Trophoblast cell (in vitro differentiated cells and primary cell): ENCODE data around the gene PCGF3.

ENCODE experiments used
- DNase-seq, 2 donors: peaks; one replicate each; pipeline ENCODE4 v3.0.0-alpha.2; 2016
- H2AFZ ChIP-seq: 2 replicates; pipeline ENCODE4 v1.6.1; 2013; ENCODE audit warnings: low read length, moderate library complexity, mild to moderate bottlenecking; ENCODE audit not compliant: insufficient read depth, poor library complexity
- H2AK5ac ChIP-seq: 2 replicates; pipeline ENCODE4 v1.6.1; 2013; ENCODE audit warnings: mild to moderate bottlenecking, low read length
- H2BK120ac ChIP-seq: 2 replicates; pipeline ENCODE4 v1.6.1; 2013; ENCODE audit warnings: low read length, mild to moderate bottlenecking, moderate library complexity; ENCODE audit not compliant: insufficient read depth, poor library complexity
- H2BK12ac ChIP-seq: 2 replicates; pipeline ENCODE4 v1.6.1; 2013; ENCODE audit warnings: mild to moderate bottlenecking, low read length, moderate library complexity
- H2BK5ac ChIP-seq: 2 replicates; pipeline ENCODE4 v1.6.1; 2013; ENCODE audit warnings: low read length, low read depth, moderate library complexity, mild to moderate bottlenecking; ENCODE audit not compliant: poor library complexity
- H3K14ac ChIP-seq: 2 replicates; pipeline ENCODE4 v1.6.1; 2013; ENCODE audit warnings: mild to moderate bottlenecking, low read length
- H3K18ac ChIP-seq: 2 replicates; pipeline ENCODE4 v1.6.1; 2013; ENCODE audit warnings: mild to moderate bottlenecking, low read length
- H3K23ac ChIP-seq: 2 replicates; pipeline ENCODE4 v1.6.1; 2013; ENCODE audit warnings: low read length
- H3K27ac ChIP-seq: 2 replicates; pipeline ENCODE4 v1.5.1; 2013; ENCODE audit warnings: low read depth, mild to moderate bottlenecking, inconsistent platforms, low read length, moderate library complexity
- H3K27me3 ChIP-seq: 2 replicates; pipeline ENCODE4 v1.6.1; 2013; ENCODE audit warnings: inconsistent platforms, mild to moderate bottlenecking, low read length, moderate library complexity; ENCODE audit not compliant: insufficient read depth
- H3K36me3 ChIP-seq, 2 experiments: 1 replicate in 1 of 2; 2 replicates in 1 of 2; pipeline ENCODE4 v1.6.1; 2013; ENCODE audit warnings: low read length in 2 of 2, mild to moderate bottlenecking in 2 of 2, moderate library complexity in 1 of 2; ENCODE audit not compliant: insufficient read depth in 2 of 2, control insufficient read depth in 1 of 2
- H3K4ac ChIP-seq: 2 replicates; pipeline ENCODE4 v1.6.1; 2013; ENCODE audit warnings: low read depth, mild to moderate bottlenecking, low read length, moderate library complexity
- H3K4me1 ChIP-seq, 2 experiments: 1 replicate in 1 of 2; 2 replicates in 1 of 2; pipeline ENCODE4 v1.6.1; 2013; ENCODE audit warnings: low read length in 2 of 2, mild to moderate bottlenecking in 2 of 2, moderate library complexity in 1 of 2; ENCODE audit not compliant: insufficient read depth in 2 of 2, control insufficient read depth in 1 of 2
- H3K4me2 ChIP-seq: 2 replicates; pipeline ENCODE4 v1.6.1; 2013; ENCODE audit warnings: inconsistent platforms, mild to moderate bottlenecking, low read length, moderate library complexity
- H3K4me3 ChIP-seq: 2 replicates; pipeline ENCODE4 v1.5.1; 2013; ENCODE audit warnings: mild to moderate bottlenecking, low read depth, low read length, inconsistent platforms
- H3K79me1 ChIP-seq: one replicate; pipeline ENCODE4 v1.6.1; 2013; ENCODE audit warnings: low read length
- H3K79me2 ChIP-seq: 2 replicates; pipeline ENCODE4 v1.6.1; 2013; ENCODE audit warnings: low read length, mild to moderate bottlenecking; ENCODE audit not compliant: control insufficient read depth, insufficient read depth, poor library complexity
- H3K9ac ChIP-seq: 2 replicates; pipeline ENCODE4 v1.6.1; 2013; ENCODE audit warnings: mild to moderate bottlenecking, low read length
- H3K9me3 ChIP-seq: 2 replicates; pipeline ENCODE4 v1.6.1; 2013; ENCODE audit warnings: low read depth, mild to moderate bottlenecking, control low read depth, inconsistent platforms, low read length; ENCODE audit not compliant: insufficient read depth
- H4K12ac ChIP-seq: 2 replicates; pipeline ENCODE4 v1.6.1; 2013; ENCODE audit warnings: low read depth, mild to moderate bottlenecking, low read length, moderate library complexity
- H4K8ac ChIP-seq: 2 replicates; pipeline ENCODE4 v1.6.1; 2013; ENCODE audit warnings: low read depth, mild to moderate bottlenecking, low read length, moderate library complexity
- H4K91ac ChIP-seq: one replicate; pipeline ENCODE4 v1.6.1; 2013; ENCODE audit warnings: low read depth, mild to moderate bottlenecking, low read length, moderate library complexity
- WGBS: extraction: QIAGEN DNeasy Blood & Tissue Kit; methylation state at CpG from one replicate; pipeline ENCODE4 v1.1.7; 2013; ENCODE audit warnings: missing lambda C conversion rate; ENCODE audit not compliant: insufficient read length, insufficient coverage; ENCODE audit errors: extremely low coverage; 5-methylcytosine and 5-hydroxymethylcytosine counted together

The PCGF3 gene

GRCh38 chr4:771464-771863 lies 65.8 kb downstream of the PCGF3 start:
- Histone ChIP-seq H3K36me3 (peaks cover 57 to 69% of the 10 kb centered on the region in 2 experiments), H3K18ac (no peak overlapping the region), H3K27me3 (no peaks in the 10 kb centered on the region), H2BK120ac (no peak overlapping the region), H4K12ac (no peak overlapping the region), H3K4me1 (no peaks in the 10 kb centered on the region), H3K4me2 (no peak overlapping the region), H3K23ac (no peak overlapping the region), H2AFZ (no peak overlapping the region), H3K14ac (no peak overlapping the region), H2BK5ac (no peak overlapping the region), H3K27ac (no peak overlapping the region), H4K91ac (no peak overlapping the region), H2AK5ac (no peak overlapping the region), H3K9me3 (peaks cover 8% of the 10 kb centered on the region), H4K8ac (no peak overlapping the region), H3K4me3 (no peak overlapping the region), H3K79me2 (peaks cover 2% of the 10 kb centered on the region), H2BK12ac (no peak overlapping the region), H3K9ac (no peak overlapping the region), H3K79me1 (no peaks in the 10 kb centered on the region), H3K4ac (no peak overlapping the region)
- no CpG with 5 or more reads among the region's 6 CpGs for WGBS
- DNase-seq = no peak

GRCh38 chr4:772118-772517 lies 66.5 kb downstream of the PCGF3 start:
- no peak overlapping the region for H2AK5ac ChIP-seq

GRCh38 chr4:772776-773175 lies 67.1 kb downstream of the PCGF3 start:
- Histone ChIP-seq H2BK5ac (no peak overlapping the region), H3K9ac (no peak overlapping the region), H2AK5ac (no peak overlapping the region), H3K79me2 (peaks cover 2% of the 10 kb centered on the region), H3K36me3 (peaks cover 53 to 65% of the 10 kb centered on the region in 2 experiments), H3K4me2 (no peak overlapping the region), H3K18ac (no peak overlapping the region), H4K8ac (no peak overlapping the region), H4K91ac (no peak overlapping the region), H3K27ac (no peak overlapping the region), H3K79me1 (no peaks in the 10 kb centered on the region), H3K9me3 (peaks cover 8% of the 10 kb centered on the region), H2BK12ac (no peak overlapping the region), H3K14ac (no peak overlapping the region), H3K4me1 (no peaks in the 10 kb centered on the region), H3K23ac (no peak overlapping the region), H2BK120ac (no peak overlapping the region), H2AFZ (no peak overlapping the region), H3K4ac (no peak overlapping the region), H4K12ac (no peak overlapping the region), H3K27me3 (no peaks in the 10 kb centered on the region), H3K4me3 (no peak overlapping the region)
- WGBS = no CpG with 5 or more reads among the region's 8 CpGs
- DNase-seq = no peak

More at GRCh38 chr4:772118-772517, 66.5 kb downstream of the PCGF3 start:
- Histone ChIP-seq H3K4ac (no peak overlapping the region), H3K18ac (no peak overlapping the region), H3K14ac (no peak overlapping the region), H3K36me3 (peaks cover 54 to 66% of the 10 kb centered on the region in 2 experiments), H2AFZ (no peak overlapping the region), H3K4me1 (no peaks in the 10 kb centered on the region), H3K27me3 (no peaks in the 10 kb centered on the region), H4K8ac (no peak overlapping the region), H3K27ac (no peak overlapping the region), H3K79me2 (peaks cover 2% of the 10 kb centered on the region), H3K9me3 (peaks cover 8% of the 10 kb centered on the region), H3K79me1 (no peaks in the 10 kb centered on the region), H2BK5ac (no peak overlapping the region), H3K9ac (no peak overlapping the region), H3K4me2 (no peak overlapping the region), H4K91ac (no peak overlapping the region), H3K4me3 (no peak overlapping the region), H2BK120ac (no peak overlapping the region), H2BK12ac (no peak overlapping the region), H3K23ac (no peak overlapping the region), H4K12ac (no peak overlapping the region)
- WGBS = no CpG with 5 or more reads among the region's 7 CpGs
- DNase-seq = no peak

GRCh38 chr4:773214-773613 lies 67.6 kb downstream of the PCGF3 start:
- no peak for DNase-seq
- peaks cover 50 to 62% of the 10 kb centered on the region in 2 experiments for H3K36me3 ChIP-seq
- no peak overlapping the region for H3K9ac ChIP-seq
- H3K4me1 ChIP-seq = no peaks in the 10 kb centered on the region
- H4K91ac ChIP-seq = no peak overlapping the region
- no peak overlapping the region for H2BK12ac ChIP-seq
- no peak overlapping the region for H3K4ac ChIP-seq
- H3K9me3 ChIP-seq = peaks cover 8% of the 10 kb centered on the region
- no peak overlapping the region for H3K27ac ChIP-seq
- no peak overlapping the region for H2BK120ac ChIP-seq
- H2AFZ ChIP-seq = no peak overlapping the region
- no peak overlapping the region for H4K12ac ChIP-seq
- no peak overlapping the region for H2BK5ac ChIP-seq
- H3K4me2 ChIP-seq = no peak overlapping the region
- no peaks in the 10 kb centered on the region for H3K79me1 ChIP-seq
- no peak overlapping the region for H3K23ac ChIP-seq
- H2AK5ac ChIP-seq = no peak overlapping the region
- WGBS = no CpG with 5 or more reads among the region's 9 CpGs
- H4K8ac ChIP-seq = no peak overlapping the region
- no peaks in the 10 kb centered on the region for H3K27me3 ChIP-seq
- no peak overlapping the region for H3K18ac ChIP-seq
- H3K4me3 ChIP-seq = no peak overlapping the region
- peaks cover 2% of the 10 kb centered on the region for H3K79me2 ChIP-seq
- H3K14ac ChIP-seq = no peak overlapping the region
